ENCODE results near the gene PAK4. TPM values are rescaled to one million over a fixed set of nuclear protein-coding genes. Genes with fewer than 3 reads are reported as not detected.

PAK4 gene
- total and polyA plus RNA-seq, 10 of the 15 experiments (the other 5 are each of a cell fraction or from before 2014, with no cell fraction given), result 0.08 to 19.3 (median 5.9) TPM

GRCh38 chr19:39137131-39137530 lies 11.5 kb downstream of the PAK4 start:
- WGBS (ENCODE audit: insufficient coverage, insufficient replicate concordance, low lambda C conversion rate, missing lambda C conversion rate), result 79% methylated on average over 12 of the region's 12 CpGs
- SMC1A ChIA-PET (ENCODE audit: uncharacterized antibody, unreplicated experiment), result no interaction called here
- ATAC-seq, result no peak
- TF ChIP-seq, protein P1, sequence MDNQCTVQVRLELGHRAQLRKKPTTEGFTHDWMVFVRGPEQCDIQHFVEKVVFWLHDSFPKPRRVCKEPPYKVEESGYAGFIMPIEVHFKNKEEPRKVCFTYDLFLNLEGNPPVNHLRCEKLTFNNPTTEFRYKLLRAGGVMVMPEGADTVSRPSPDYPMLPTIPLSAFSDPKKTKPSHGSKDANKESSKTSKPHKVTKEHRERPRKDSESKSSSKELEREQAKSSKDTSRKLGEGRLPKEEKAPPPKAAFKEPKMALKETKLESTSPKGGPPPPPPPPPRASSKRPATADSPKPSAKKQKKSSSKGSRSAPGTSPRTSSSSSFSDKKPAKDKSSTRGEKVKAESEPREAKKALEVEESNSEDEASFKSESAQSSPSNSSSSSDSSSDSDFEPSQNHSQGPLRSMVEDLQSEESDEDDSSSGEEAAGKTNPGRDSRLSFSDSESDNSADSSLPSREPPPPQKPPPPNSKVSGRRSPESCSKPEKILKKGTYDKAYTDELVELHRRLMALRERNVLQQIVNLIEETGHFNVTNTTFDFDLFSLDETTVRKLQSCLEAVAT (IDR thresholded peaks at IDR 0.05), result no peak
- TF ChIP-seq CBFB (IDR thresholded peaks at IDR 0.05; ENCODE audit: low read depth), result no peak
- TF ChIP-seq TCF7 (IDR thresholded peaks at IDR 0.05; ENCODE audit: borderline replicate concordance), result no peak
- no peak for TF ChIP-seq IKZF1 (conservative IDR thresholded peaks at IDR 0.05)
- no peak for TF ChIP-seq RCOR1 (conservative IDR thresholded peaks at IDR 0.05; ENCODE audit: low read depth, low read length)
- no peak for TF ChIP-seq FOXK2 (IDR thresholded peaks at IDR 0.05)
- no peak for TF ChIP-seq BCLAF1 (IDR thresholded peaks at IDR 0.05)
- no peak for TF ChIP-seq TCF3 (IDR thresholded peaks at IDR 0.05; ENCODE audit: borderline replicate concordance, insufficient read depth, low read depth, low read length)
- TF ChIP-seq EED (IDR thresholded peaks at IDR 0.05; ENCODE audit: low read depth), result no peak
- no peak for TF ChIP-seq CUX1 (IDR thresholded peaks at IDR 0.05; ENCODE audit: insufficient replicate concordance, low read depth, low read length)
- no peak for TF ChIP-seq ETV6 (conservative IDR thresholded peaks at IDR 0.05 in 1 of 2, IDR thresholded peaks at IDR 0.05 in 1 of 2; ENCODE audit: borderline replicate concordance in 1 of 2, low read depth in 1 of 2)
- no peak for TF ChIP-seq SRF (IDR thresholded peaks at IDR 0.05; ENCODE audit: low read depth in 2 of 2, low read length in 2 of 2)
- TF ChIP-seq, protein P2, sequence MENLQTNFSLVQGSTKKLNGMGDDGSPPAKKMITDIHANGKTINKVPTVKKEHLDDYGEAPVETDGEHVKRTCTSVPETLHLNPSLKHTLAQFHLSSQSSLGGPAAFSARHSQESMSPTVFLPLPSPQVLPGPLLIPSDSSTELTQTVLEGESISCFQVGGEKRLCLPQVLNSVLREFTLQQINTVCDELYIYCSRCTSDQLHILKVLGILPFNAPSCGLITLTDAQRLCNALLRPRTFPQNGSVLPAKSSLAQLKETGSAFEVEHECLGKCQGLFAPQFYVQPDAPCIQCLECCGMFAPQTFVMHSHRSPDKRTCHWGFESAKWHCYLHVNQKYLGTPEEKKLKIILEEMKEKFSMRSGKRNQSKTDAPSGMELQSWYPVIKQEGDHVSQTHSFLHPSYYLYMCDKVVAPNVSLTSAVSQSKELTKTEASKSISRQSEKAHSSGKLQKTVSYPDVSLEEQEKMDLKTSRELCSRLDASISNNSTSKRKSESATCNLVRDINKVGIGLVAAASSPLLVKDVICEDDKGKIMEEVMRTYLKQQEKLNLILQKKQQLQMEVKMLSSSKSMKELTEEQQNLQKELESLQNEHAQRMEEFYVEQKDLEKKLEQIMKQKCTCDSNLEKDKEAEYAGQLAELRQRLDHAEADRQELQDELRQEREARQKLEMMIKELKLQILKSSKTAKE (IDR thresholded peaks at IDR 0.05; ENCODE audit: low read depth, poor library complexity, severe bottlenecking), result no peak

More at GRCh38 chr19:39137131-39137530, 11.5 kb downstream of the PAK4 start:
- ChIA-PET CTCF (no interaction called here), POLR2A (interaction anchor here (0.7 kb wide), 1 partner anchor 1061 kb away, joined by 5 read pairs; no protein-coding TSS in a partner anchor), RAD21 (ENCODE audit: unreplicated experiment) (no interaction called here)
- no peaks in the 10 kb centered on the region for H3K9me3 ChIP-seq (replicated peaks; ENCODE audit: control insufficient read depth, insufficient read depth, low read length)
- intact Hi-C loops (cut with micrococcal nuclease; ENCODE audit: unreplicated experiment), result no loop called here
- H2AFZ ChIP-seq (ENCODE audit: control insufficient read depth, low read depth, low read length), result no peak overlapping the region
- no peaks in the 10 kb centered on the region for H3K79me2 ChIP-seq (ENCODE audit: control insufficient read depth, insufficient read depth, low read length)
- H4K20me1 ChIP-seq (ENCODE audit: control insufficient read depth, insufficient read depth), result no peaks in the 10 kb centered on the region
- H3K27ac ChIP-seq (ENCODE audit: control insufficient read depth, insufficient read depth), result no peak overlapping the region
- FAIRE-seq (no peak), DNase-seq (ENCODE audit: low read depth, low spot score) (no peak)
- no TSS peak for BruUV-seq (replicated peaks)
- H3K27me3 ChIP-seq (replicated peaks in 1 of 2; ENCODE audit: control insufficient read depth in 2 of 2, insufficient read depth in 2 of 2, low read length in 1 of 2), result no peaks in the 10 kb centered on the region
- H3K4me3 ChIP-seq, result no peak overlapping the region
- H3K4me2 ChIP-seq (ENCODE audit: control insufficient read depth, insufficient read depth), result no peak overlapping the region
- H3K9ac ChIP-seq (ENCODE audit: control insufficient read depth, insufficient read depth, low read length), result no peak overlapping the region
- H3K4me1 ChIP-seq (ENCODE audit: control insufficient read depth, insufficient read depth, low read length), result 0 out of 2 replicates have a peak, but pooled peaks cover 3% of the 10 kb centered on the region
- no peaks in the 10 kb centered on the region for H3K36me3 ChIP-seq (ENCODE audit: control insufficient read depth in 2 of 2, insufficient read depth in 2 of 2, low read length in 1 of 2)
- in situ Hi-C loops (cut with MboI), result no loop called here
